Thyroid gland (tissue), 4 donors: ENCODE data around the gene ATP6V1C2.

ENCODE experiments used
- POLR2A ChIP-seq, 2 donors: fragments of 450-650 bp; IDR thresholded peaks; one replicate each; pipeline ENCODE4 v1.6.1; 2017; ENCODE audit warnings: antibody characterized with exemption in 2 of 2, mild to moderate bottlenecking in 2 of 2, moderate library complexity in 1 of 2
- TF ChIP-seq, protein P1 (sequence below), 6 experiments: fragments of 200-600 bp in 3 of 6; fragments of 450-650 bp in 3 of 6; sonication (generic) in 3 of 6; IDR thresholded peaks; one replicate each; pipeline ENCODE4 v1.5.1; 2016 to 2019; ENCODE audit warnings: antibody characterized with exemption in 6 of 6, mild to moderate bottlenecking in 2 of 6, inconsistent platforms in 1 of 6, moderate library complexity in 1 of 6

DNA sequence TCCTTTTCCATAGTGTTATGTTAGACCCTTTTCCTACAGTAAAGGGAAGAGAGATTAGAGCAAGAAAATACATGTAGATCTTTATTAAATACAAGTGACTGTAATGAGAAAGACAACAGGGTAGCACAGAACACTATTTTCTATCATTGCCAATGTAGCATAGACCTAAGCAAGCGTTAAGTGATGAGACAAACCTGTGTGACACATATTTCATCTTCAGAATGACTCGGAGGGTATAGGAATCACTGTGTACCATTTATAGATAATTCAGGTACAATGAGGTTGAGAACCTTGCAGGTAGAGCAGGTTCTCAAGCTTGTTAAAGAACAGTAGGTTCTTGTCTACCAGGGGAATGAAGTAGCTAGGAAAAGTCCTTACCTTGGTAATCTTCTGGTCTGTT, 75.3 kb downstream of the ATP6V1C2 start:
- TF ChIP-seq, protein P1, sequence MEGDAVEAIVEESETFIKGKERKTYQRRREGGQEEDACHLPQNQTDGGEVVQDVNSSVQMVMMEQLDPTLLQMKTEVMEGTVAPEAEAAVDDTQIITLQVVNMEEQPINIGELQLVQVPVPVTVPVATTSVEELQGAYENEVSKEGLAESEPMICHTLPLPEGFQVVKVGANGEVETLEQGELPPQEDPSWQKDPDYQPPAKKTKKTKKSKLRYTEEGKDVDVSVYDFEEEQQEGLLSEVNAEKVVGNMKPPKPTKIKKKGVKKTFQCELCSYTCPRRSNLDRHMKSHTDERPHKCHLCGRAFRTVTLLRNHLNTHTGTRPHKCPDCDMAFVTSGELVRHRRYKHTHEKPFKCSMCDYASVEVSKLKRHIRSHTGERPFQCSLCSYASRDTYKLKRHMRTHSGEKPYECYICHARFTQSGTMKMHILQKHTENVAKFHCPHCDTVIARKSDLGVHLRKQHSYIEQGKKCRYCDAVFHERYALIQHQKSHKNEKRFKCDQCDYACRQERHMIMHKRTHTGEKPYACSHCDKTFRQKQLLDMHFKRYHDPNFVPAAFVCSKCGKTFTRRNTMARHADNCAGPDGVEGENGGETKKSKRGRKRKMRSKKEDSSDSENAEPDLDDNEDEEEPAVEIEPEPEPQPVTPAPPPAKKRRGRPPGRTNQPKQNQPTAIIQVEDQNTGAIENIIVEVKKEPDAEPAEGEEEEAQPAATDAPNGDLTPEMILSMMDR (IDR thresholded peaks at IDR 0.05), result no peak
- no peak for TF ChIP-seq POLR2A (IDR thresholded peaks at IDR 0.05)
